ENCODE data around the gene MIPOL1. TPM values are rescaled to one million over a fixed set of nuclear protein-coding genes. Genes with fewer than 3 reads are reported as not detected.

Gene MIPOL1
- total and polyA plus RNA-seq, 2 of the 13 experiments (the other 11 are each of a cell fraction or from before 2014, with no cell fraction given): 8.6 to 34.2 TPM

GRCh38 chr14:37546621-37547447, 349.1 kb downstream of the MIPOL1 start (continued):
- TF ChIP-seq THRA (CRISPR knock-in tag; IDR thresholded peaks at IDR 0.05; ENCODE audit: borderline replicate concordance) (peak; percentile 94), ZNF3 (CRISPR knock-in tag; IDR thresholded peaks at IDR 0.05) (peak; percentile 97), ZNF800 (CRISPR knock-in tag; IDR thresholded peaks at IDR 0.05) (peak; percentile 82; the same call in 1 of the 2 replicates), CENPBD1 (CRISPR knock-in tag; IDR thresholded peaks at IDR 0.05; ENCODE audit: borderline replicate concordance, low read depth) (no peak), ZNF446 (CRISPR knock-in tag; IDR thresholded peaks at IDR 0.05) (no peak), DRAP1 (CRISPR knock-in tag; IDR thresholded peaks at IDR 0.05) (0 out of 2 replicates have a peak, but pooled peaks have one; percentile 31), DNMT1 (CRISPR knock-in tag; IDR thresholded peaks at IDR 0.05) (no peak), ZNF501 (CRISPR knock-in tag; IDR thresholded peaks at IDR 0.05) (no peak), DDIT3 (CRISPR knock-in tag; IDR thresholded peaks at IDR 0.05) (peak; percentile 69; the same call in 1 of the 2 replicates), ZNF430 (CRISPR knock-in tag; IDR thresholded peaks at IDR 0.05) (peak; percentile 93; the same call in 1 of the 2 replicates), ATF2 (CRISPR knock-in tag; IDR thresholded peaks at IDR 0.05) (peak; percentile 96), HMGXB4 (CRISPR knock-in tag; IDR thresholded peaks at IDR 0.05; ENCODE audit: borderline replicate concordance in 1 of 2, low read depth in 1 of 2) (peak in 1 of 2 experiments; percentile 82; a peak in 2 of 4 replicates), PRDM4 (CRISPR knock-in tag; IDR thresholded peaks at IDR 0.05; ENCODE audit: borderline replicate concordance) (0 out of 2 replicates have a peak, but pooled peaks have one; percentile 55), ZNF264 (CRISPR knock-in tag; IDR thresholded peaks at IDR 0.05) (peak; percentile 99), MTA3 (CRISPR knock-in tag; IDR thresholded peaks at IDR 0.05) (no peak), FLYWCH1 (CRISPR knock-in tag; IDR thresholded peaks at IDR 0.05) (no peak), ZNF83 (CRISPR knock-in tag; IDR thresholded peaks at IDR 0.05; ENCODE audit: borderline replicate concordance) (no peak)
